Activated naive CD8-positive, alpha-beta T cell treated with anti-CD3 and anti-CD28 coated beads for 36 hours (primary cell): ENCODE results near the gene SPOCK1. TPM values are rescaled to one million over a fixed set of nuclear protein-coding genes. Genes with fewer than 3 reads are reported as not detected.

ENCODE experiments used
- DNase-seq: peaks from one replicate; pipeline ENCODE4 v3.0.0; 2021
- H3K27ac Mint-ChIP-seq: one replicate; pipeline ENCODE4 v1.8.0; 2022; ENCODE audit warnings: mild to moderate bottlenecking, moderate library complexity, mixed read lengths
- H3K27me3 Mint-ChIP-seq: one replicate; pipeline ENCODE4 v1.8.0; 2022; ENCODE audit warnings: mild to moderate bottlenecking, mixed read lengths
- H3K36me3 Mint-ChIP-seq: one replicate; pipeline ENCODE4 v1.8.0; 2021; ENCODE audit warnings: mild to moderate bottlenecking, mixed read lengths
- H3K4me1 Mint-ChIP-seq: one replicate; pipeline ENCODE4 v1.8.0; 2021; ENCODE audit warnings: mixed read lengths
- H3K4me3 Mint-ChIP-seq: one replicate; pipeline ENCODE4 v1.8.0; 2022; ENCODE audit warnings: mild to moderate bottlenecking, moderate library complexity, mixed read lengths
- H3K9me3 Mint-ChIP-seq: one replicate; pipeline ENCODE4 v1.8.0; 2022; ENCODE audit warnings: mixed read lengths
- total RNA-seq, 2 experiments: library from RNA; stranded (reverse); gene quantifications; one replicate each; pipeline ENCODE4 v1.2.3, GENCODE V29; 2021

Gene SPOCK1
- total RNA-seq, 2 experiments from 2014 or later = 0.12 TPM; not detected in 1

DNA sequence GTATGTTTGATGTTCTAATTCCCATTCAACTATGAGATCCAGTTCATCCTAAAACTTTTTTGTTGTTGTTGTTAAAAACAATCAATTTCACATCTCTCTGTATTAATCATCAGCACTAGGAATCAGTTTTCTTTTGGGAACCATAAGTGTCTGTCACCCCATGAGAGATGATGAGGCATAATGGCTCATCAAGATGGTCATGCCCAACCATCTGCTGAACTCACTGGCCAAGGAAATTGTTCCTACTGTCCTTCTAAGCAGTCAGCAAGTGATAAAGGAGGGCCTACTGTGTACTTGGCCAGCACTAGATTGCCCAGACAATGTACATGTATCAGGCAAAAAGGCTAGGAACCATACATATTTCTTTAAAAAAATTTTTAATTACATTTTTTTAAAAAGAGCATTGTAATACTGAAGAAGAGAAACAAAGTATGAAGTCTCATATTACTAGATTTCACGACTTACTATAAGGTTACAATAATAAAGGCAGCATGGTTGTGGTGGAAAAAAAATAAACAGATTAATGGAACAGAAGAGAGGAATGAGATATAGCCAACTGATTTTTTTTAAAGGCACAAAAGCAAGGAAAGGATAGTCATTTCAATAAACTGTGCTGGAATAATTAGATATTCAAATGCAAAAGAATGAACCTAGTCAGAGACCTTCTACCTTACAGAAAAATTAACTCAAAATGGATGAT is 458.3 kb downstream of the SPOCK1 start:
- H3K36me3 Mint-ChIP-seq = no peaks in the 10 kb centered on the region
- H3K4me1 Mint-ChIP-seq = no peaks in the 10 kb centered on the region
- no peaks in the 10 kb centered on the region for H3K27me3 Mint-ChIP-seq
- peaks cover 13% of the 10 kb centered on the region for H3K9me3 Mint-ChIP-seq
- no peak overlapping the region for H3K4me3 Mint-ChIP-seq
- H3K27ac Mint-ChIP-seq = no peak overlapping the region
- DNase-seq = no peak

DNA sequence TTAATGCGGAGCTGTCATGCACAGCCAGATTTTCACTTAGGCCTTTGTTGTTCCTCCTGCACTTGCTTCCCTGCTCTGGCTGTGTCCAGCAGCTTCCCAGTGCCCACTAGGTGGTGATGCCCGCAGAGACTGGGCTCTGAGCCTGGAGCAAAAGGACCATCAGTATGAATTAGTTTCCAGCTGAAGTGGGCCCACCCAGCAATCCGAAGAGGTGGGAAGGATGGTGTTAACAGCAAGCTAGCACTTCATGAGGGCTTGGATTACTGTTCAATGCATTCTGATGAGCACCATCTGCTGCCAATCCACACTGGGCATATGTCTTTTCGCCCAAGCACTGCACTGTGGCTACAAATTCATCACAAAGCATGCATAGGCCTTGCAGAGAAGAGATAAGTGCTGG is 459.1 kb downstream of the SPOCK1 start:
- no peaks in the 10 kb centered on the region for H3K36me3 Mint-ChIP-seq

DNA sequence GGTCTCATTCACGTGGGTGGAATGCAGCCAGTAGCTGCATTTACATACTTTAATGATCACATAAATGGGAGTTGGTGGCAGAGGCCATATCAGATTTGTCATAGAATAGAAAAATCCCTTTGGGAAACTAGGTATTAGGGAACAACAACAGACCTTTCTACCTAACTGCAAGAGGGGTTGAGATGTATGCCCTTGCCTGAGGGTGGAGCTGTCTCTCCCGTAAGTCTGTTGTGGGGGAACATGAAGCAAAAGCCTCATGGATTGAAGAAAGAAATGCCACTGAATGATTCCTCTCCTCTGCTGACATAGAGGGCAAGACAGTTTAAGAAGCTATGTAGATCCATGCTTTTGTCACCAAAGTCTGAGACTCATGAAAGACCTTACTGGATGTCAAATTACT is 461.3 kb downstream of the SPOCK1 start:
- Mint-ChIP-seq H3K9me3 (peaks cover 7% of the 10 kb centered on the region), H3K27ac (no peak overlapping the region), H3K4me3 (no peak overlapping the region), H3K27me3 (no peaks in the 10 kb centered on the region), H3K4me1 (no peaks in the 10 kb centered on the region), H3K36me3 (no peaks in the 10 kb centered on the region)
- DNase-seq = no peak

More for the DNA sequence above, 459.1 kb downstream of the SPOCK1 start:
- Mint-ChIP-seq H3K27ac (no peak overlapping the region), H3K27me3 (no peaks in the 10 kb centered on the region), H3K4me3 (no peak overlapping the region), H3K9me3 (peaks cover 13% of the 10 kb centered on the region), H3K4me1 (no peaks in the 10 kb centered on the region)
- no peak for DNase-seq

DNA sequence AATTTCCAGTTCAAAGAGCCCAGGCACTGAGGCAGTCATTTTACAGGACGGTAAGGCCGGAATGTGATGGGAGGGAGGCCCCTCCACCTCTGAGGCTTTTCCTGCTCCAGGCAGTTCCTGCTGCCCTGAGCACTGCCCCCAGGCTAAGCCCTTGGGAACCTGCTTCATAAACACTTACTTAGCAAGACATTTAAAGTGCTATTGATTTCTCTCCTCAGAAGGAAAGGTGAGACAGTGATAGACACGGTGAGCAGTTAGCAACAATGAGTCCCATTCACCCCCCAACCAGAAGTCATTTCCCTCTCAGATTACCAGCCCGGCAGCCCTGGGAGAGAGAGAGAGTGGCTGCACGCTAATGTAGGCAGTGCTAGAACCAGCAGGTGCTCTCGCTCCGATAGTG is 462.5 kb downstream of the SPOCK1 start:
- H3K27ac Mint-ChIP-seq = no peak overlapping the region
- no peak overlapping the region for H3K4me3 Mint-ChIP-seq

DNA sequence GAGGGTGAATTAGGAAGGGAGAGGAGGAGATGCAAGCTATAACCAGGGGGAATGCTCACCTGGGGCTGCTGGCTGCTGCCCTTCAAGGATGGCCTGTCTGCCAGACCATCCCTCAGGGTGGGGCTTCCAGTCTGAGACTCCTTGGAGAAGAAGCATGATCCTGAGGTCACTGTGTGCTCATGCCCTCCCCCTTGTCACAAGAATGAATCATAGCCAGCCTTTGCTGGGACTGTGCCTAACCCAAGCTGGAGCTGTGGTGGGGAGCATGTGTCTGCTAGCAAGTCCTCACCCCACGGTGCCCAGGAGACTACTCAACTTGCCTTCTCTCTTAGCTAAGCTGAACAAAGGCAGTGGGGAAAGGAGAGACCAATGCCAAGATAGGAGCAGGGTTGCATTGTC is 463.6 kb downstream of the SPOCK1 start:
- Mint-ChIP-seq H3K4me3 (no peak overlapping the region), H3K27ac (no peak overlapping the region), H3K9me3 (no peaks in the 10 kb centered on the region), H3K36me3 (no peaks in the 10 kb centered on the region), H3K27me3 (no peaks in the 10 kb centered on the region), H3K4me1 (no peaks in the 10 kb centered on the region)
- no peak for DNase-seq

More for the DNA sequence above, 462.5 kb downstream of the SPOCK1 start:
- Mint-ChIP-seq H3K4me1 (no peaks in the 10 kb centered on the region), H3K27me3 (no peaks in the 10 kb centered on the region), H3K36me3 (no peaks in the 10 kb centered on the region), H3K9me3 (no peaks in the 10 kb centered on the region)
- no peak for DNase-seq

DNA sequence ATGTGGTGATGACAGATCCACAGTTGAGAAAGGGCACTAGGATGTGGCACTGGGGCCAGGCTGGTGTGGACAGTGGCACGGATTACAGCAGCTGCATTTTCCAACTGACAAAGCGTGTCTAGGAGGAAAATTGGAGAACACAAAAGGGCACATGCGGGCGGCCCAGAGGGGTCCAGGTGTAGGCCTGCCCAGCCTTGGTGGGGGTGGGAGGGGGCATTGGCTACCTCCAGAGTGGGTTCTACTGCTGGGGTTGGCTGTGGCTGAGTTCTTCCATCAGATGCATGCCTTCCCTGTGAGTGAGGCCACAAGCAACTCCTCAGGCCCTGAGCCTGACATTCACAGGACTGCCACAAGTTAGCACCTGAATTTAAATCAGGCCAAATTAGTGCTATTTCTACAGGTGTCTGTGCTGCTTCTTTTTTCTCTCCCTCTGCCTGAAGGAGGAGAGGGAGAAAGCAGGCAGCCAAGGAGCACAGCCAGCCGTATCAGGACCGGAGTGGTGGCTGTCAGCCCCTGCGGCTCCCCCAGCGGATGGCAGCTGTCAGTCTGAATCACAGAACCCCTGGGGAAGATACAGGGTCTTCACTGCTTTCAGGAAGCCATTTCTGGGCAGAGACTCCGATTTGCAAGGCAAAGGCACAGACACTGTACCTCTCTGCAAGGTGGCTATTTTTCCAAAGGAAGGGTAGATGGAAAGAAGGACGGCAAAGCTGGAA is 464.2 kb downstream of the SPOCK1 start:
- no peak overlapping the region for H3K4me3 Mint-ChIP-seq
- no peaks in the 10 kb centered on the region for H3K27me3 Mint-ChIP-seq
- H3K27ac Mint-ChIP-seq = no peak overlapping the region
- H3K4me1 Mint-ChIP-seq = no peaks in the 10 kb centered on the region
- DNase-seq = no peak
- no peaks in the 10 kb centered on the region for H3K36me3 Mint-ChIP-seq
- no peaks in the 10 kb centered on the region for H3K9me3 Mint-ChIP-seq

DNA sequence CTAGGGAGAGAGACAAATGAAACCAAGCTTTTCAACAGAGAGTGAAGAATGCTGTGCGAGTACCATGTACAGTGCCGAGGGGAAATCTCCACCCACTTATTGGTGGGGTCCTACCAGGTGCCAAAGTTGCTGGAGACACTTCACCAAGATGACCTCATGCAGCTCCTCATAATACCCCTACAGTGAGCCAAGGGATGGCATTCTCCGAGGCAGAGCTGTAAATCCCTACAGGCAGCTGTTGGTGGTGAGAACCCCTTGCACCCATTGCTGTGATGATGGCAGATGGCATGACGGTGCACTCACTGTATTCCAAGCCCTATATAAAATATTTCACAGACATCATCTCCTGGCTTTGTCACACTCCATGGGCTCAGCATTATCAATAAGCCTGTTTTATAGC is 464.9 kb downstream of the SPOCK1 start:
- H3K9me3 Mint-ChIP-seq = no peaks in the 10 kb centered on the region
- no peak overlapping the region for H3K4me3 Mint-ChIP-seq
- no peak for DNase-seq
- H3K36me3 Mint-ChIP-seq = no peaks in the 10 kb centered on the region
- no peak overlapping the region for H3K27ac Mint-ChIP-seq
- H3K27me3 Mint-ChIP-seq = no peaks in the 10 kb centered on the region
- no peaks in the 10 kb centered on the region for H3K4me1 Mint-ChIP-seq

DNA sequence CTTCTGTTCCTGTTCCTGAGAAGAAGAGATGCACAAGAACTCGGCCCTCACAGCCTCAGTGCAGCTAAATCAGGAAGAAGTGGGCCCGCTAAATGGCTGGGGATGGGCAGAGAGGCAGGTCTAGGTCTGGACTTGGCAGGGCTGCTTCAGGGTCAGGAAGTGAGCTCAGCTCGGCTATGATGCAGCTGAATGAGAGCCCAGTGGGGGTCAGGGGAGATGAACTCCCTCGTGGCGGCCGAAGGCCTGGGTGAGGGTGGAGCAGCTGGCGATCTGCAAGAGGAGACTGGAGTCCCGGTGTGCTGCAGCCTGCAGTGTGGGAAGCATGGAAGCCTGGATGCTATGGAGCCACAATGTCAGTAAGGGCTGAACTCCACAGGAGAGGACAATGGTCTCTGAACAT is 466.2 kb downstream of the SPOCK1 start:
- Mint-ChIP-seq H3K9me3 (no peaks in the 10 kb centered on the region), H3K27ac (no peak overlapping the region), H3K36me3 (no peaks in the 10 kb centered on the region), H3K4me1 (no peaks in the 10 kb centered on the region), H3K4me3 (no peak overlapping the region), H3K27me3 (no peaks in the 10 kb centered on the region)
- no peak for DNase-seq

DNA sequence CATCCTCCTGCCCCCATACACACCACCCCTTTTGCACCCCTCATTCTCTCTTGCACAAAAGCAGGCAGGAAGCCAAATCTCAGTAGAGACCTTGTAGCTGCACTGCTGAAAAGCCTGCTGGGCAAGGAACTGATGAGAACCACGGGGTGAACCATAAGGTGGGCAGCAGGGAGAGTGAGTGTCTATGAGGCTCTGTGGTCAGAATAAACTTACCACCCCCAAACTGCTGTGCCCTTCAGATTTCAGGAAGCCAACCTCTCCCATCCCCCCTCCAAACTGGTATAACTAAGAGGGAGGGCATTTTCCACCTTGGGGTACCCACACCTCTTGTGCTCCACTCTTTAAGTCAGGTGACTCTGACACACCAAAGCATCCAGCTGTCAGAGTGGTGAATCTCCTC is 471.4 kb downstream of the SPOCK1 start:
- no peak for DNase-seq
- H3K4me3 Mint-ChIP-seq = no peak overlapping the region
- H3K9me3 Mint-ChIP-seq = no peaks in the 10 kb centered on the region
- H3K36me3 Mint-ChIP-seq = no peaks in the 10 kb centered on the region
- H3K27ac Mint-ChIP-seq = no peak overlapping the region
- H3K4me1 Mint-ChIP-seq = no peaks in the 10 kb centered on the region
- H3K27me3 Mint-ChIP-seq = no peaks in the 10 kb centered on the region

DNA sequence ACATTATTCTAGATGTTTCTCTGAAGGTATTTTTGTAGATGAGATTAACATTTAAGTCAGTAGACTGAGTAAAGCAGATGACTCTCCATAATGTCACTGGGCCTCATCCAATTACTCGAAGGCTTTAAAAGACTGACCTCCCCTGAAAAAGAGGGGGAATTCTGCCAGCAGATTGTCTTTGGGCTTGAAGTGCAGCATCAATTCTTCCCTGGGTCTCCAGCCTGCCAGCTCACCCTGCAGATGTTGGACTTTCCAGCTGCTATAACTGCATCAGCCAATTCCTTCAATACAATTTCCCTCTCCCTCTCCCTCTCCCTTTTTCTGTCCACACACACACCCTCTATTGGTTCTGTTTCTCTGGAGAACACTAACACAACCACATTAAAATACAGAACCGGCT is 472.8 kb downstream of the SPOCK1 start:
- no peak for DNase-seq
- H3K36me3 Mint-ChIP-seq = no peaks in the 10 kb centered on the region
- H3K27ac Mint-ChIP-seq = no peak overlapping the region
- H3K4me1 Mint-ChIP-seq = no peaks in the 10 kb centered on the region
- H3K9me3 Mint-ChIP-seq = no peaks in the 10 kb centered on the region
- H3K4me3 Mint-ChIP-seq = no peak overlapping the region
- H3K27me3 Mint-ChIP-seq = no peaks in the 10 kb centered on the region

DNA sequence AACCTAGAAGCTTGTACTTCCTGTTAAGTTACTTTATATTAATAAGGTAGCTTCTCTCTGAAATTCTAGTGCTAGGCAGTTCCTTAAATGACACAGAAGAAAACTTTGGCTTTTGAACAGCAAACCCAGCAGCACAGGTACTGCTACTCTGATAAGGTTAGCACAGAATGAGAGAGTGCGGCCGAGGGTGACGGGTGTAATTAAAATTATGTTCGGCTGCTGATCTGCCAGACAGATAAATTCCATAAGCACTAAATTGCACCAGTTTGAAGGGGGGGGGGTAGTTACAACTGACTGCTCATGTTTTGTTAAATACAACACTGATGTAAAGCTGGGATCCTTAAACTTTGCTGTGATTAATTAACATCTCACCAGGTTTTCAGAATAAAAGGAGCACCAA is 475.1 kb downstream of the SPOCK1 start:
- H3K27me3 Mint-ChIP-seq = peaks cover 4% of the 10 kb centered on the region

DNA sequence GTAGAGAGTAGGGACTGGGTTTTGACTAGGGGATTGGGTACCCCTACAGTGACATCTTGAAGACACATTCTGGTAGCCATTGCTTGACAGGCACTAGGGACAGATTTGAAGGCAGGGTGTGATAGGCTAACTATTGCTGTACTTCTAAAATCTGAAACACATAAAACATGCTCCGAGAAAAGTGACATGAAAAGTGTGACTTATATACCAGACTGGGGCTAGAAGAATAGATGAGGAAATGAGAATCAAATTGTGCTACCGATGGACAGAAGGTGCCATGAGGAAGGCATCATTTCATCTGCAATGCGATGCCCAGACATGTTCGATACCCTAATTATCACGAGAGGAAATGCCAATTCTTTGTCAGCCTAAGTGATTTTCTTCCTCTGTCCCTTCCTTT is 475.8 kb downstream of the SPOCK1 start:
- no peaks in the 10 kb centered on the region for H3K9me3 Mint-ChIP-seq
- no peaks in the 10 kb centered on the region for H3K4me1 Mint-ChIP-seq
- no peak overlapping the region for H3K4me3 Mint-ChIP-seq
- no peak for DNase-seq
- no peaks in the 10 kb centered on the region for H3K36me3 Mint-ChIP-seq
- peaks cover 4% of the 10 kb centered on the region for H3K27me3 Mint-ChIP-seq
- H3K27ac Mint-ChIP-seq = no peak overlapping the region

More for the DNA sequence above, 475.1 kb downstream of the SPOCK1 start:
- H3K4me3 Mint-ChIP-seq = no peak overlapping the region
- H3K4me1 Mint-ChIP-seq = no peaks in the 10 kb centered on the region
- H3K9me3 Mint-ChIP-seq = no peaks in the 10 kb centered on the region
- H3K36me3 Mint-ChIP-seq = no peaks in the 10 kb centered on the region
- no peak overlapping the region for H3K27ac Mint-ChIP-seq
- DNase-seq = no peak

DNA sequence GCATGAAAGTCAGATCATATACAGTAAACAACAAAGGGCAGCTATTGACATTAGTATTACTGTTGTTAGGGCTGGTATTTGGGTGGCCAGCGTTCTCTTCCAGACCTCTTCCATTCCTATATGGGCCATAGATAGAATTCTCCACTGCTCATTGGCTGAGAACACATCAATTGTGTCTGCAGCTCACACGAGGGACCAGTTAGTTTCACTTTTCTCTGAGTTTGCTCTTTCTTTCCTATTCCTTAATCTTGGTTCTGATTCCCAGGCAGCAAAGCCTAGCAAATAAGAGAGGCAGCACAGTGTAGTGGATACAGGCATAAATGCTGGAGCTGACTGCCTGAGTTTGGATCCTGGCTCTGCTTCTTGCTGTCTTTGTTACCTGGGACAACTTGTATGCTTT is 476.4 kb downstream of the SPOCK1 start:
- H3K27me3 Mint-ChIP-seq = peaks cover 4% of the 10 kb centered on the region
- H3K9me3 Mint-ChIP-seq = no peaks in the 10 kb centered on the region

DNA sequence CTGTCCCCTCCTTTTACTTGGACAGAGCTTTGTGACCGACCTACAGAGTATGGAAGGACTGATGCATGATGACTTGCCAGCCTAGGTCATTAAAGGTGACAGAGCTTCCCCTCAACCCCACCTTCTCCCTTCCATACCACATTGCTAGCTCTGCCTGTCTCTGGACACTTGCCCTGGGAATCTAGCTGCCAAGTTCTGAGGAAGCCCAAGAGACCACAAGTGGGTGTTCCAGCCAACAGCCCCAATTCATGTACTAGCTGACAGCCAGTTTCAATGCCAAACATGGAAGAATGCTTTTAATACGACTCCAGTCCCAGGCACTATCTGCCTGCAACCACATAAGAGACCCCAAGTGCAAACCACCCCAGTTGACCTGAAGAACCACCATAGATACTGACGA is 477.1 kb downstream of the SPOCK1 start:
- Mint-ChIP-seq H3K27me3 (peaks cover 4% of the 10 kb centered on the region), H3K36me3 (no peaks in the 10 kb centered on the region), H3K4me1 (no peaks in the 10 kb centered on the region), H3K9me3 (no peaks in the 10 kb centered on the region), H3K4me3 (no peak overlapping the region), H3K27ac (no peak overlapping the region)
- no peak for DNase-seq

More for the DNA sequence above, 476.4 kb downstream of the SPOCK1 start:
- no peak overlapping the region for H3K4me3 Mint-ChIP-seq
- no peak for DNase-seq
- H3K4me1 Mint-ChIP-seq = no peaks in the 10 kb centered on the region
- no peaks in the 10 kb centered on the region for H3K36me3 Mint-ChIP-seq
- no peak overlapping the region for H3K27ac Mint-ChIP-seq

DNA sequence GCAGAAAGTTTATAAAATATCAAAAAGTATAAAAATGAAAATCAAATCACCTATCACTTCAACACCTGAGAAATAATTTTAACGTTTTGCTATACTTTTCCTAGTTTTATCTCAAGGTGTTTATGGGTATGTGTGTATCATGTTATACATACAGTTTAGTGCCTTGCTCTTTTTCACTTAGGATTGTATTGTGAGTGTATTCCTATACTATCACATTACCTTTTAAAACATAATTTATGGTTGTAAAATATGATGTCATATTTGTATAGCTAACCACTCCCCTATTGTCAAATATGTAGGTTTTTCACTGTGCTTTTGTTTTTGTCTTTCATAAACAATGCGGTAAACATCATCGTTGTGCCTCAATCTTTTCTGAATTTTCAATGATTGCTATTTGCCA is 479.9 kb downstream of the SPOCK1 start:
- Mint-ChIP-seq H3K36me3 (no peaks in the 10 kb centered on the region), H3K4me3 (no peak overlapping the region), H3K9me3 (no peaks in the 10 kb centered on the region), H3K4me1 (no peaks in the 10 kb centered on the region), H3K27ac (no peak overlapping the region), H3K27me3 (peaks cover 4% of the 10 kb centered on the region)
- DNase-seq = no peak

DNA sequence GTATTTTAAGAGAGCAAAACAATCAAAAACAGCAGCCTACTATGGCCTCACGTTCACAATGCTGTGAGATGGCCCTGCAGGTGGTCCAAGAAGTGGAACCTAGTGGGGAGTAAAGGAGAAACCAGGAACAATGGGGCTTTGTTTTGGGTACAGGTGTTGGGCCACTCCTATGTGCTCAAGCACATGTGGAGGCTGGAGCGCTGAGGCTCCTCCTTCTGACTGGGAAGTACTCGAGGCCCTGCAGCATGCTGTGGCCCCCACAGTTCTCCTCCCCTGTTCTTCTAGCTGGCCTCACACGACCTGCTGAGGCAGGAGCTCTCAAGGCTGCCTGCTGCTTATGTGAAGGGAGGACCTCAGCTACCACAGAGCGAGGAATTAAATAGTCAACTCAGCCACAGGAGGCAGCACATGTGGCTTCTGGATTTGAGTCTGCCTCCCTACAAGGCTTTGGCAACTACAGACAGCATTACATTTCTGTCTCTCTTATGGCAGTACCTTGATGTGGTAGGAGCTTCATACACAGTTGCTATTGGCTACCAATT is 482.3 kb downstream of the SPOCK1 start:
- Mint-ChIP-seq H3K27me3 (peaks cover 4% of the 10 kb centered on the region), H3K4me3 (no peak overlapping the region), H3K27ac (no peak overlapping the region), H3K36me3 (no peaks in the 10 kb centered on the region), H3K9me3 (no peaks in the 10 kb centered on the region), H3K4me1 (no peaks in the 10 kb centered on the region)
- DNase-seq = no peak
